Measurements from ENCODE around the gene CD151. TPM values are rescaled to one million over a fixed set of nuclear protein-coding genes. Genes with fewer than 3 reads are reported as not detected.

The CD151 gene
- total RNA-seq, 2 experiments from 2014 or later, result 45.9 to 46.5 TPM

DNA sequence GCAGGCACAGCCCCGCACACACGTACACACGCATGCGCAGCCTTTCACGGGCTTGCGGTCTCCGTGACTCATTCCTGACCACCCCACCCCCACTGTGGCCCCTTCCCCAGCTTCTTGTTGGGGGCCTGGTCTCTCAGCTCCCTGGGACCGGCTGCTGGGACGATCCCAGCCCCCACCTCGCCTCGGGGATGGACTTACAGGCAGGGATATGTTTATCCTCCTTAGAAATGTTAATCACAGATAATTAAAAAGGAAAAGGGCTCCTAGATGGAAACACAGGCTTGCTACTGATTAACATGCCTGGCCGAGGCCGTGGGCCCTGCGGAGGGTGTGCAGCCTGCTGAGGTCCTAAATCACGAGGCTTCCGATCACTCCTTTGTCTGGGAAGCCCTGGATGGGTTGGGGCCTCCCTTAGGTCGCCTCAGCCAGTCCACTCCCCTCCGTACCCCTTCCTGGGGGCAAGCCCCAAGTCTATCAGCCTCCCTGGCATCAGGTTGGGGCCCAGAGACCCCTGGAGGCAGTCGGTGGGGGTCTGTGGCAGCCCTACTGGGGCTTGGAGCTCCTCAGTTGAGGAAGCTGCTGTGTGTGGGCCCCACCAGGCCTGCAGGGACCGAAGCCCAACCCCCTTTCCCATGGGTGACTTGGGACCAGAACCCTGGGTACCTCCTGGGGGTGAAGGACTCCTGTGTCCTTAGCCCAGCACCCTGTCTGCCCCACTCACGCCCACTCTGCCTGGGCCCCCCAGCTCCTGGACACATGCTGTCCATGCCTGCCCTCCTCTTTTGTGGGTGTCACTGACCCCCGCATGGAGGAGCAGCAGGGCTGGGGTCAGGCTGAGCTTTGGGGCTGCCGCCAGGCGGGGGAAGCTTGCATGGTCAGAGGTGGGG lies 30.5 kb downstream of the CD151 start:
- ATAC-seq (no peak), DNase-seq (no peak)
- no peak overlapping the region for H3K4me3 Mint-ChIP-seq
- TF ChIP-seq, protein P1, sequence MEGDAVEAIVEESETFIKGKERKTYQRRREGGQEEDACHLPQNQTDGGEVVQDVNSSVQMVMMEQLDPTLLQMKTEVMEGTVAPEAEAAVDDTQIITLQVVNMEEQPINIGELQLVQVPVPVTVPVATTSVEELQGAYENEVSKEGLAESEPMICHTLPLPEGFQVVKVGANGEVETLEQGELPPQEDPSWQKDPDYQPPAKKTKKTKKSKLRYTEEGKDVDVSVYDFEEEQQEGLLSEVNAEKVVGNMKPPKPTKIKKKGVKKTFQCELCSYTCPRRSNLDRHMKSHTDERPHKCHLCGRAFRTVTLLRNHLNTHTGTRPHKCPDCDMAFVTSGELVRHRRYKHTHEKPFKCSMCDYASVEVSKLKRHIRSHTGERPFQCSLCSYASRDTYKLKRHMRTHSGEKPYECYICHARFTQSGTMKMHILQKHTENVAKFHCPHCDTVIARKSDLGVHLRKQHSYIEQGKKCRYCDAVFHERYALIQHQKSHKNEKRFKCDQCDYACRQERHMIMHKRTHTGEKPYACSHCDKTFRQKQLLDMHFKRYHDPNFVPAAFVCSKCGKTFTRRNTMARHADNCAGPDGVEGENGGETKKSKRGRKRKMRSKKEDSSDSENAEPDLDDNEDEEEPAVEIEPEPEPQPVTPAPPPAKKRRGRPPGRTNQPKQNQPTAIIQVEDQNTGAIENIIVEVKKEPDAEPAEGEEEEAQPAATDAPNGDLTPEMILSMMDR (IDR thresholded peaks at IDR 0.05), result no peak
- intact Hi-C loops (cut with micrococcal nuclease), result no loop called here
- no peak overlapping the region for H3K27ac Mint-ChIP-seq
- no peaks in the 10 kb centered on the region for H3K4me1 Mint-ChIP-seq (ENCODE audit: low read depth)
- H3K27me3 Mint-ChIP-seq, result no peaks in the 10 kb centered on the region
- CTCF ChIA-PET, result no interaction called here
- no peaks in the 10 kb centered on the region for H3K36me3 Mint-ChIP-seq (ENCODE audit: low read depth)
- POLR2A ChIA-PET, result no interaction called here
- H3K9me3 Mint-ChIP-seq, result no peaks in the 10 kb centered on the region

- ATAC-seq (no peak), DNase-seq (no peak)
- TF ChIP-seq, protein P1 (IDR thresholded peaks at IDR 0.05), result no peak
- ChIA-PET POLR2A (no interaction called here), CTCF (no interaction called here)
- H3K9me3 Mint-ChIP-seq, result no peaks in the 10 kb centered on the region
- no peak overlapping the region for H3K27ac Mint-ChIP-seq
- no peak overlapping the region for H3K4me3 Mint-ChIP-seq
- H3K4me1 Mint-ChIP-seq (ENCODE audit: low read depth), result no peaks in the 10 kb centered on the region
- intact Hi-C loops (cut with micrococcal nuclease), result no loop called here
- H3K36me3 Mint-ChIP-seq (ENCODE audit: low read depth), result no peaks in the 10 kb centered on the region
- H3K27me3 Mint-ChIP-seq, result no peaks in the 10 kb centered on the region
These were observed 31.4 kb downstream of the CD151 start for GRCh38 chr11:863910-864827.

GRCh38 chr11:864898-865297 lies 32.1 kb downstream of the CD151 start:
- H3K27ac Mint-ChIP-seq, result no peak overlapping the region
- DNase-seq (no peak), ATAC-seq (no peak)
- H3K4me3 Mint-ChIP-seq, result no peak overlapping the region
- TF ChIP-seq, protein P1 (IDR thresholded peaks at IDR 0.05), result no peak
- no peaks in the 10 kb centered on the region for H3K27me3 Mint-ChIP-seq
- H3K4me1 Mint-ChIP-seq (ENCODE audit: low read depth), result no peaks in the 10 kb centered on the region
- ChIA-PET POLR2A (no interaction called here), CTCF (no interaction called here)
- intact Hi-C loops (cut with micrococcal nuclease), result no loop called here
- H3K36me3 Mint-ChIP-seq (ENCODE audit: low read depth), result no peaks in the 10 kb centered on the region
- no peaks in the 10 kb centered on the region for H3K9me3 Mint-ChIP-seq

DNA sequence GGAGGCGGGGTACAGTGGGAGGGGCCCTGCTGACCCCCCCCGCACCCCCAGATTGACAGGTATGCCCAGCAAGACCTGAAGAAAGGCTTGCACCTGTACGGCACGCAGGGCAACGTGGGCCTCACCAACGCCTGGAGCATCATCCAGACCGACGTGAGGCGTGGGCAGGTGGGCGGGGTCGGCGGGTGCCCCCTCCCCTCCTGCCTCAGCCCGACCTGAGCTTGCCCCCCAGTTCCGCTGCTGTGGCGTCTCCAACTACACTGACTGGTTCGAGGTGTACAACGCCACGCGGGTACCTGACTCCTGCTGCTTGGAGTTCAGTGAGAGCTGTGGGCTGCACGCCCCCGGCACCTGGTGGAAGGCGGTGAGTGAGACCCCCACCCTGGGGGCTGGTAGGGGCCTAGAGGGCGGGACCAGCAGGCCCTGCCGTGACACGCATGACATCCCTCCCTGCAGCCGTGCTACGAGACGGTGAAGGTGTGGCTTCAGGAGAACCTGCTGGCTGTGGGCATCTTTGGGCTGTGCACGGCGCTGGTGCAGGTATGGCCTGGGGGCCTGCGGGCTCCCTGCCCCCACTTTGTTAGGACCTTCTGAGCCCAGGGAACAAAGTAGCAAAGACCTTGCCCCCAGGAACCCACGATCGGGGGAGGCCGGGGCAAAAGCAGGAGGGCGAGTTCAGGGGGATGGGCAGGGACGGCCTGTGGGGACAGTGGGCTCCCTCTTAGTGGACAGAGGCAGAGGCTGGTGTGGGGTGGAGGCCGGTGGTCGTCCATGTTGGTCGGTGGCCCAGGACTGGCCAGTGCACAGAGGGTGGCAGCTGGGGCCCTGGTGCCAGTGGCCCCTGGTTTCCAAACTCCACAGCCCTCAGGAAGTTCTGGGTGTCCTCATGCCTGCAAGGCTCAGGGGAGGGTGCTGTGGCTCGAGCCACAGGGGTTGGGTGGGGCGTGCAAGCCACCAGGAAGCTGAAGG lies 33.0 kb downstream of the CD151 start:
- DNase-seq (no peak), ATAC-seq (no peak)
- intact Hi-C loops (cut with micrococcal nuclease), result no loop called here
- no peaks in the 10 kb centered on the region for H3K36me3 Mint-ChIP-seq (ENCODE audit: low read depth)
- TF ChIP-seq, protein P1 (IDR thresholded peaks at IDR 0.05), result no peak
- H3K27ac Mint-ChIP-seq, result no peak overlapping the region
- ChIA-PET POLR2A (interaction anchor here (1.0 kb wide), 1 partner anchor 10 kb away, joined by 4 read pairs; no protein-coding TSS in a partner anchor), CTCF (no interaction called here)
- no peaks in the 10 kb centered on the region for H3K27me3 Mint-ChIP-seq
- no peak overlapping the region for H3K4me3 Mint-ChIP-seq
- H3K4me1 Mint-ChIP-seq (ENCODE audit: low read depth), result no peaks in the 10 kb centered on the region
- H3K9me3 Mint-ChIP-seq, result no peaks in the 10 kb centered on the region
